ENCODE measurements around the gene P2RX7.

DNA sequence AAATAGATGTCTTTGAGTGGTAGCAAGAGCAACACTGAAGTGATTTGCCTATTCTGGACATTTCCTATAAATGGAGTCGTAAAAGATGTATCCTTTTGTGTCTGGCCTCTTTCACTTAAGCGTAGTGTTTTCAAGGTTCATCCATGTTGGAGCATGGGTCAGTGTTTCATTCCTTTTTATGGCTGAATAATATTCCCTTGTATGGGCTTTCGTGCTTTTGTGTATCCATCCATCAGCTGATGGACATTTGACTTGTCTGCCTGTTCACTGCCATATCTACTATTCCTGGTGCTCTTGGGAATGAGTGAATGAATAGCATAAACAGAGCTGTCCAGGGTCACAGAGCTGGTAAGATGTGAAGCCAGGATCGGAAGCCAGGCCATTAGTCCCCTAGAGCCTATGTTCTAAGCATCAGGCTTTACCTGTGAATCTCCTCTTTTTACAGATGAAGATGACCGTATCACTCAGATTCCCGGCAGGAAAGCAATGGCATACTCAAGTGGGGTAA, 1.8 kb upstream of the P2RX7 start:
- TF ChIP-seq, protein P1, sequence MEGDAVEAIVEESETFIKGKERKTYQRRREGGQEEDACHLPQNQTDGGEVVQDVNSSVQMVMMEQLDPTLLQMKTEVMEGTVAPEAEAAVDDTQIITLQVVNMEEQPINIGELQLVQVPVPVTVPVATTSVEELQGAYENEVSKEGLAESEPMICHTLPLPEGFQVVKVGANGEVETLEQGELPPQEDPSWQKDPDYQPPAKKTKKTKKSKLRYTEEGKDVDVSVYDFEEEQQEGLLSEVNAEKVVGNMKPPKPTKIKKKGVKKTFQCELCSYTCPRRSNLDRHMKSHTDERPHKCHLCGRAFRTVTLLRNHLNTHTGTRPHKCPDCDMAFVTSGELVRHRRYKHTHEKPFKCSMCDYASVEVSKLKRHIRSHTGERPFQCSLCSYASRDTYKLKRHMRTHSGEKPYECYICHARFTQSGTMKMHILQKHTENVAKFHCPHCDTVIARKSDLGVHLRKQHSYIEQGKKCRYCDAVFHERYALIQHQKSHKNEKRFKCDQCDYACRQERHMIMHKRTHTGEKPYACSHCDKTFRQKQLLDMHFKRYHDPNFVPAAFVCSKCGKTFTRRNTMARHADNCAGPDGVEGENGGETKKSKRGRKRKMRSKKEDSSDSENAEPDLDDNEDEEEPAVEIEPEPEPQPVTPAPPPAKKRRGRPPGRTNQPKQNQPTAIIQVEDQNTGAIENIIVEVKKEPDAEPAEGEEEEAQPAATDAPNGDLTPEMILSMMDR (IDR thresholded peaks at IDR 0.05), result no peak
- TF ChIP-seq POLR2A (IDR thresholded peaks at IDR 0.05), result no peak

Measured in adrenal gland (tissue), 5 donors.